ENCODE results near the gene RFT1.
"Not testable (repeated sequence)": the region's sequence is repeated elsewhere in the genome, so short reads cannot be mapped to it uniquely, and the experiment has no call there.

The RFT1 gene

DNA sequence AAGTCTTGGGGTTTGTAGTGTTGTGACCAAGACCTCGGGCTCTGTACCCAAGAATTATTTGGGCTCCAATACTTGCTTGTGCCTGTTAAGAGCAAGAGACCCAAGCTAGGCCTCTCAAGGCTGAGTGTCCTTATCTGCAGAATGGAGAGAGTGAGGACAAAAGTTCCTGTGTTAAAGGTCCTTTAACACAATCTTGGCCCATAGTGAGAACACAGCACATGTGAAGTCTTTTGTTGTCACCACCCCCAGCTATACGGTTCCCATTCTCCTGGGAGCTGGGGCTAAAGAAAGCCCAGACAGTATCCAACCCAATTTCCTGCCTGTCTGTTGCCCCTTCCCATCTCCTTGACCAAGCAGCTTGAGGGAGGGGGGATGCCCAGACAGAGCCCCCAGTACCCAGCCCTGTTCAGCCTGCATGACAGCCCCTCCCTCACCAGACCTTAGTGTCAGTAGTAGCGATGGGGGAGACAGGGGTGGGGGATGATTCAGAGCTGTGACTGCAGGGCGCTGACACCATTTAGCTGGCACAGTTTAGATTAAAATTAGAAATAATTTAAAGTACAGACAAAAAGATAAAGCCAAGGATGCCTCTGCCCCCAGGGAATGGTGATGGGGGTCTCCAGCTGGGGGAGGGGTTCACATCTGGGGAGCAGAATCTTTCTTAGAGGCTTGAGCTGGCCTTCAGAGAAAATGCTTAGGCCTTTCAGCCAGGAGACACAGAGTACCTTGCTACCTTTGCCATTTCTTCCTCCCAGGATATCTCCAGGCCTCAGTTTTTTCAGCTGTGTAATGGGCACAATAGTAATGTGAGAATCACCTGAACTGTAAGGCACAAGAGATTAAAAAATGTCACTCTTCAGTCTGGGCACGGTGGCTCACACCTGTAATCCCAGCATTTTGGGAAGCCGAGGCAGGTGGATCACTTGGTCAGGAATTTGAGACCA lies 33.5 kb upstream of the RFT1 start:
- no peak for DNase-seq (ENCODE audit: low read depth, low spot score)

DNA sequence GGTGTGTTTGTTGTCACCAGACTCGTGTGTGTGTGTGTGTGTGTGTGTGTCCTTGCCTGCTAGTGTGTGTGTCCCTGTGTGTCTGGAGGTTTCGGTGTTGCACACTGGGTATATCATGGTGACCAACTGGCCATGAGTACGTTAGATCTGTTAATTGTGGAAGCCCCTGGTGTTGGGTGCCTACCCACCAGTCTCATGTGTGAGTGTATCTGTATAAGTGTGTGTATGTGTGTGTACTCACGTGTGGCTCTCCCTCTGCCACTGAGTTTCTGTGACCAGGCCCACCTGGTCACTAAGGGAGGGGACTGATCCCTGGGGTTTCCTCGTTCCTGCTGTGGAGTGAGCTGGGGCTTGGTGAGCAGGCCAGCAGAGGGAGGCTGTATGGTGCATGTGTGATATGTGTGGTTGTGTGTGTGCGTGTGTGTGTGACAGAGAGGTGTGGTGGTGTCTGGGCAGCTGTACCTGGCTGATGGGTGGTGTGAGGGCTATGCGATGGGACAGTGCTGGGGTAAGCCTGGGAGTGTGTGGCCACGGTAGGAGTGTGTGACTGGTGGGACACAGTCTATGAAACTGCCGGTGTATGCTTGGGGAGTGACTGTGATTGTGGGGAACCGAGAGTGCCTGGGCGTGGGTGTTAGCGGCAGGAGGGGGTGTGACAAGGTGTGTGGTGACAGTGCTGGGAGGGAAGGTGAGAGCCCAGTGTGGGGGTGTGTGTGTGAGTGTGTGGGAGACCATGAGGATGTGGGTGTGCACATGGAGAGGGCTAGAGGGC lies 32.6 kb upstream of the RFT1 start:
- DNase-seq (ENCODE audit: low read depth, low spot score), result no peak

DNA sequence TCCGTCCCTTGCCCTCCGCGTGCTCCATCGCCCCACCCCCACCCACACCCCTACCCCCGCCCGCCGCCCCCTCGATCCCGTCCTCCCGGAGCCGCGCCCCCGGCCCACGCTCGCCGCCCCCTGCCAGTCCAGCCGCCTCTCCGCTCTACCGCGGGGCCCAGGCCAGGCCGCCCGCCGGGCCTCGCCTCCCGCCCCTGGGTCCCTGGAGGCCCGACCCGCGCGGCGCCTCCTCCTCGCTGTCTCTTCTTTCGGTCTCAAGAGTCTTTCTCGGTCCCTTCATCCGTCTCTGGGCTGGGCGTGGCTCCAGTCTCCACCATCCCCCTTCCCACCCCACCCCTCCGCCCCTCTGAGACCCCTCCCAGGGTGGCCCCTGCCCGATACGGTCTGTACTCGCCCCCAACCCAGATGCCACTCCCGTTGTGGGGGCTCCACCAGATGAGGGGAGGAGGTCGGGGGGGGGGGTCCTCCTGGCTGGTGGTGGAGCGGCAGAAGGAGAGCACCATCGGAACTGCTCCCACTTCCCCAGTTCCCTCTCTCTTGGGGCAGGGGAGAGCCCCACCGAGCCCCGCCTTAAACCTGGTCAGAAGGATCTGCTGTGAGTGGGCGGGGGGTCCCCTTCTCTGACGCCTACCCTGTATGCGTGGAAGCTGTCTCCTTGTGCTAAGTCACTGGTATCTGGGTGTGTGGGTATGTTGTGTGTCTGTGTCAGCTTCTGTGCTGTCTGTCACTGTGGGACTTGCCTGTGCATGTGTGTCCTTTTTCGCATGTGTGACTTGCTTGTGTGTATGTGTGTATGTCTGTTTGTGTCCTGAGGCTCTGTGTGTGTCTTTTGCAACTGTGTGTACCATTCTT lies 31.8 kb upstream of the RFT1 start:
- no peak for DNase-seq (ENCODE audit: low read depth, low spot score)

DNA sequence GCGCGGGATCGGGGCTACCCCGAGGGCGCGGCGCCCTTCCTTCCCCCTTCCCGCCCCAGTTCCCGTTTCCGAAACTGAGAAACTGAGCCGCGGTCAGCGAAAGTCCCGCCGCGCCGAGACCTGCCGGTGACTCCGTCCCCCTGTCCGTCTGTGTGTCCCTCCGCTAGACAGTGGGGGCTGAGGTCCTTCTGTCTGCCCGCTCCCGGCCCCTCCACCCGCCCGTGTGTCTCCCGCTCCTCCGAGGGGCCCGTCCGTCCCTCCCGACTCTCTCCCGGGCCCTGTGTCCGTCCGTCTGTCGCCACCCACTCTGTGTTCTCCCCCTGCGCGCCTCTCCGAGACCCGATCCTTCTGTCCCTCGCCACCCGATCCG lies 31.2 kb upstream of the RFT1 start:
- no peak for DNase-seq (ENCODE audit: low read depth, low spot score)

DNA sequence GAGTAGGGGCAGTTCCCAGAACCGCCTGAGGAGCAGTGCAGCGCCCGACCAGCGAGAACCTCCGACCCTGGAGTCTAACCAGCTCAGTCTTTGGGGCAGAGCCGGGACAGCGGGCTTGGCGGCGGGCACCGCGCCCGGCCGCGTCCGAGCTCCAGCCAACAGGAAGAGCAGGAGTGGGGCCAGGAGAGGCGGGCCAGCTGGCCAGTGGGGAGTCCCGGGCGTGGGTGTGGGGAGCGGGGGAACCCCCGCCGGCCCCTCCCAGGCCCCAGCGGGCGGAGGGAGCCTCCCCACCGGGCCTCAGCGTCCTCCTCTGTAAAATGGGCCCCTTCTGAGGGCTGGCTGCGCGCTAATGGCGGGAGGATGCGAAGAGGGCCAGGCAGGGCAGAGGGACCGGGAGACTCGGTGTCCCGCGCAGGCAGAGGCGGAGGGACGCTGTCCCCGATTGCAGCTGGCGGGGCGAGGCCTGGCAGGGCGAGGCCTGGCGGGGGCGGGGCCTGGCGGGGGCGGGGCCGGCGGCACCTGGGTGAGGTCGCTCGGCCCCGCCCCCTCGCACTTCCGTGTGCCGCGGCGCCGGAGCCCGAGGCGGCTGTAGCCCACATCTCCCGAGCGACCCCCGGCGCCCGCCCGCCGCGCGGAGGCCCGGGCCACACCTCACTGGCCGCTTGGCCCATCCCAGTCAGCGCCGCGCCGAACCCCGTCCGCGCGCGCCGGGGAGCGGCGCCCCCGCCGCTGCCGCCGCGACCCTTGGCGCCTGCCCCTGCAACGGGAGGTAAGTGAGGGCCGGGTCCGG lies 30.6 kb upstream of the RFT1 start, which contains the start of gene PRKCD:
Gene PRKCD (plus strand): TSS at position 550 of the 790 bp plus-strand sequence. CDS start 17,214 bp downstream, outside the sequence.
- DNase-seq (ENCODE audit: low read depth, low spot score), result no peak

DNA sequence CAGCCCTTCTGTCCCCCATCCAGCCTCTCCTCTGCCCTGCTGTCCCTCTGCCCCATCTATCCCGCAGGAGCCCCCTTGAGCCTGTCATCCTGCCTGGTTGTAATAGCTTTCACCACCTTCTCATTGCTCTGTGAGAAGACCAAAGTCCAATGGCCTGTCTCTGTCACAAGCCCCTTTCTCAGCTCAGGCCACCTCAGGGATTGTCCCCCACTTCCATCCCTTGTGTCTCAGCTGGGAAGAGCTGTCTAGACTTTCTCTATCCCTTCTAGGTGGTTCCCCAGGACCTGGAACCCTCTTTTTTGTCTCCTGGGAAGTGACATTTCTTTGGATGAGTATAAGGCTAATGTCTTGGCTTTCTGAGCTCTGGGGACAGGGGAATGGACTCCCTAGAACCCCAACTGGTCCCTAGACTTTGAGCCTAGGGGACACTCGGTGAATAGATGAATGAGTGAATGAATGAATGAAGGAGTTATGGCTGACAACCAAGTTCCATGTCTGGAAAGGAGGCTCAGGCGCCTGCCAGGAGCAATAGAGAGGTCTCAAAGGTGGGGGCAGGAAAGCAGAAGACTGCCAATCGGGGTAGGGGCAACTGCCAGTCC lies 29.9 kb upstream of the RFT1 start:
- no peak for DNase-seq (ENCODE audit: low read depth, low spot score)

DNA sequence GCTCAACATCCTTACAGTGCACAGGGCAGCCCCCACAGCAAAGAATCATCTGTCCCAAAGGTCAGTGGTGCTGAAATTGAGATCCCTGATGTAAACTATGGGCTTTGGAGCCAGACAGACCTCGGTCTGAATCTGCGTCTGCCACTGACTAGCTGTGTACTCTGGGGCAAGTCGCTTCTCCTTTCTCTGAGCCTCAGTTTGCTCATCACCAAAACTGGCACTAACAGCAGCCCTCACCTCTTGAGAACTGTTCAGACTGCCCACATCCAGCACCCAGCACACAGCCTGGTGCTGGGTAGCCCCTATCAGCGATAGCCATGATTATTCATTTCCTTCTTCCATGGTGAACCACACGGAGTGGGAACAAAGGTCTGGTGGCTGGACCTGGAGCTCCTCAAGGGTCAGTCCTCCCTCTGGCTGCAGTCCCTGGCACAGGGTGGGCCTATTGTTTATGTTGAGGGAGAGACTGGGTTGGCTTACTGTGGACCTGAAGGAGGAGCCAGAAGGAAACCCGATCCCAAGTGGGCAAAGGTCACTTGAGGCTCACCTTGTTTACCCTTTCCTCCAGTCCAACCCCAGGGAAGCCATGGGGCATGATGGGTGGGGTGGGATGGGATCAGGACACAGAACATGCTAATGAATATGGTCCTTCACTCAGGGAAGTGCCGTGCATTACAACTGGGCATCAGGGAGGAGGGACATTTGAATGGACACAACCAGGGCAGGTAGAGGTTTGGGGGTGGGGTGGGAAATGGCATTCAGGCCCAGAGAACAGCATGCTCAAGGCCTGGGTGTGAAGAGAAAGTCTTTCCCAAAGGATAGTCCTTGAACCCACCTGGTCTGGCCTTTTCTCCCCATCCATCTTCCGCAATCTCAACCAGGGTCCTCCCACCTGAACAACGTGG lies 29.2 kb upstream of the RFT1 start:
- DNase-seq (ENCODE audit: low read depth, low spot score), result no peak

DNA sequence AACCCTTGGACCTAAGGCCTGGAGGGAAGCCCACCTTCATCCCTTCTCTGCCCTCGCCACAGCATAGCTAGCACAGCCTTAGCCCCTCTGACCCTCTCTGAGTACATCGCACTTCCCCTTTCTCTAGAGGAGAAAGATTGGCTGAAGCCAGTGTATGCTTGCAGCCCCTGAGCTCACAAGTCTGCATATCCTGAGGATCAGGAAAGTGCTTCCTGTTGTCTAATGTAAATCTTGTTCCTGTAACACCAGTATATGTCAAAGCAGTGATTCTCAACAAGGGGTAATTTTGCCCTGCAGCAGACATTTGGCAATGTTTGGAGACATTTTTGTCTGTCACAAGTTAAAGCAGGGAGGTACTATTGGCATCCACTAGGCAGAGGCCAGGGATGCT lies 28.5 kb upstream of the RFT1 start:
- no peak for DNase-seq (ENCODE audit: low read depth, low spot score)

DNA sequence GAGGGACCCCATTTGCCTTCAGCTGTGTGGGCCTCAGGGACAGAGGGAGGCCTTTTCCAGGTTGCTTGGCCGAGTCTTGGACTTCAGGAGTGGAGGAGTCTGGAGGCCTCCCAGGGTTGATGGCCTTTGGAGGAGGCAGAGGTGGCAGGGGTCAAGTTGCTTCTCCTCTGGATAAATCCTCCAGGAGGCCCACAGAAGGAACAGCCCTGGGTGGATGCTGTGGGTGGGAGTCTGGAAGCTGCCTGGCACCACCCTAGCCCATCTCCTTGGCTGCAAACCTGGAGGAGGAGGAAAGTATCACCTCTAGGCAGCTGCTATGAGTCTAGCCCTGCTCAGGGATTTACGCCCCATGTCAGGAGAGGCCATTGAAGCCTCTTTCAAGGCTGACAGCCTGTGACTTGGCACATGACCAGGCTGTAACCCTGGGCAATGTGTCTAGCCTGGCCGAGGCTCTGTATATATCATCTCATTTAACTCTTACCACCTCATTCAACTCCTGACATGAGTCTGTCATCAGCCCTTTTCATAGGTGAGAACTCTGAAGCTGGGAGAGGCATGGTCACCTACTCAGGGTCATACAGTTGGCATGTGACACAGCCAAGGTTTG lies 27.8 kb upstream of the RFT1 start:
- no peak for DNase-seq (ENCODE audit: low read depth, low spot score)

DNA sequence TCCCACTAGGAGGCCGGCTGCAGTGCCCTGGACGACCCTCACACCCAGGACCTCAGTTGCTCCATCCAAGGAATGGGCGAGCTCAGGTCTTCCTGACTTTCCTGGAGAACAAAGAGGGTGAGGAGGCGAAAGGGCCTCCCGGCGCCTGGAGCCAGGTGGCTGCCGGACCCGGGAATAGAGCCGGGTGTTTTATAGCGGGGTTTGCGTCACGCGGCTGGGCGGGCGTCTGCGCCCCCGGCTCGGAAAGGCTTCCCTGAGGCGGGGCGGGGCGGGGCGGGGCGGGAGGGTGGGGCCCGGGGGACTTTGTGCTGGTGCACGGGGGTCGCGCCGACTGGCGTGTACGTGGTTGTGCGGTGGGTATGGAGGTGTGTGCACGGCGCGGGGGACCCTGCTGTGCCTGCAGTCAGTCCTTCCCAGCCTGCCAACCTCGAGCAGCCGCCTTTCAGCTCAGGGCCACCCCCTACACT lies 26.2 kb upstream of the RFT1 start:
- no peak for DNase-seq (ENCODE audit: low read depth, low spot score)

DNA sequence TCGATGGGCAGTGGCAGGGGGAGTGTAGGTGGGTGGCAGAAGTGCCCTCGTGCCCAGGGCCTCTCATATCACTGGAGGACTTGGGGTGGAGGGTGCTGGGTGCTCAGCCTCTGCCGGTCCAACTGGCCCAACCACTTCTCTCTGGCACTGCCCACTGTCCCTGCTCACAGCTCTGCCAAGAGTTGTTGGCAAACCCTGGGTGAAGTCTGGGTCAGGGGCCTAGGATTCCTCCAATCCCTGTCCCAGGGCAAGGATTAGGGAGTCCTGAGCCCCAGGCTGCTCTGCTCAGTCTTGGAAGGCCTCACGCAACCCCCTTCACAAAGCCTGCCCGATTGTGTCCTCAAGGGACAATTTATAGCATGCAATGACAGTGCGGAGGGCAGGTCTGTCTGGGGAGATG lies 25.5 kb upstream of the RFT1 start:
- no peak for DNase-seq (ENCODE audit: low read depth, low spot score)

DNA sequence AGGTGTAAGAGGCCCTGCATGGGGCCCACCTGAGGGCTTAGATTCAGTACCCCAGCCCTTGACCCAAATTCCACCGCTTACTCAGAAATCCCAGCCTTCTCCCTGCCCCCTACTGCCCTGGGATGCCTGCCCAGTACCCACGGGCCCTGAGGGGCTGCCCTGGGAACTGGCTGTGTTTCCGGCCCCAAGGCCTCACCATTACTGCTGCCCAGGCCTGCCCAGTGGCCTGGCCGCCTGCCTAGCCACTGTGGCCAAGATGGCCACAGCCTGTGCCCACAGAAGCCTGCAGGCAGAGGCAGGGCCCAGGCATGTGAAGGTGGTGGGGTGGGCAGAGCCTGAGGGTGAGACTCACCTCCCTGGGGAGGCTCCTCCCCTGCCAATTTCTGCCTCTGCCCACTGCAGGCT lies 24.6 kb upstream of the RFT1 start:
- no peak for DNase-seq (ENCODE audit: low read depth, low spot score)

DNA sequence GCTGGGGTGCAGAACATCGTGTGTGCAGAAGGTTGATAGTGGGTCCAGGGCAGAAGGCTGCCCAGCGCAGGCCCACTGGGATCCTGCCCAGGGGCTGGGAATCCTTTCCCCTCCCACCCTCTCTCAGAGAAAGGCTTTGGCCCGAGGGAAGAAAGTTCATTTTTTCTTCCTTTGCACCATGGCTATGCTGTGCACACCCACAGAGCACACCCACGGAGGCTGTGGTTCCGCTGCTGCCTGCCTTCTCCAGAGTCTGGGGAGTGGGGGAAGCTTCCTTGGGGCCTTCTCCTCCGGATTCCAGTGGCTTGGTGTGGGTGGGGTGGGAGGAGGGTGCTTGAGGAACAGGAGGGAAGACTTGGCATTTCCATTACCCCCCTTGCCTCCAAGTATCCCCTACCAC lies 23.7 kb upstream of the RFT1 start:
- DNase-seq (ENCODE audit: low read depth, low spot score), result no peak

DNA sequence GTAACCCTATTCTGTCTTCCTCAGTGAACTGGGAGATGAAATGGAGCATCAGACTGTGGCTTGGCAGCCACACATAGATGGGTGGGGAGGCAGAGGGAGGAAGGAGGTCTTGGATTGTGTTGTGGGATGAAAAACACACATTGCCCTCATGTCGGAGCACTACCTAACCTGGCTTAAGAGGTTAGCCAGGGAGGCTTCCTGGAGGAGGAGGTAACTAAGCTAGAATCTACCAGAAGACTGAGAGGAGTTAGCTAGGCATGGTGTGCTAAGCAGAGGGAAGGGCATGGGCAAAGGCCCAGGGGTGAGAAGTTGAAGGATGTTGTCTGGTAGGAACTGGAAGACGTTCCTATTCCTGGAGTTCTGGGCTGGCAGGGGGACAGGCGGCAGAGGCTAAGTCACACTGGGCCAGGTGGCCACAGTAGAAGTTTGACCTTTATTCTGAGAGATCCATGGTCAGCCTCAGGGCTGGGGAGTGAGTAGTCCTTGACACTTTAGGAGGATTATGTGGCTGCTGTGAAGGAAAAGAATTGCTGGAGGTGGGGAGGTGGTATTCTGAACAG lies 23.1 kb upstream of the RFT1 start:
- DNase-seq (ENCODE audit: low read depth, low spot score), result no peak

DNA sequence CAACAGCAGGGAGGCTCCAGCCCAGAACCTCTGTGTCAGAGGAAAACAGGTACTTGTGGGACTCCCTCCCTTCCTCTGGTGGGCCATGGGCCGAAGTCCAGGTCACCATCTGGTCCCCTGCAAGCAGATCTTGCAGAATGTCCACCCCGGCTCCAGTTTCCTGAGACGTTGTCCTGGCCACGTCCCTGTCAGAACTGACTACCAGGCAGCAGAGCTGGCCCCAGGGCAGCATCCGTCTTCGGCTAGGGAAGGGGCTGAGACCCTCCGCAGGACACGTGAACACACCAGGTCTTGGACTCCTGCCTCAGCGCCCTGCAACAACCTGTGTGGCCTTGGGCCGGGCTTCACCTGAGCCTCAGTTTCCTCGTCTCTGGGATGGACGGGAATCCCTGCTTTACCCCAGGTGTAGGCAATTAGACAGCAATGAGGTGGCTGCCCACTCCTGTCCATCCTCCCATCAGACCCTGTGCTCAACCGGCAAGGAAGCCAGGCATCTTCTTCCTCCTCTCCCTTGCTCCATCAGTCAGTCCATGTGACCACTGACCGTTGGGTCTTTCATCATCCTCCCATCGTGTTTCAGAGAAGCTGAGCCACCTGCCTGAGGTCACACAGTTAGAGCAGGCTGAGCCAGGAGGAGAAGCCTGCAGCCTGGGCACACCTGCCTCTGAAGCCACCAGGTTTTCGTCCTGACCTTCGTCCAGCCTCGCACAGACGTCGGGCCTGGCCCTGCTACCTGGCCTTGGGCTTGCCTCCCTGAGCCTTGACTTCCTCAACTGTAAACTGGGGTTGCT lies 21.8 kb upstream of the RFT1 start:
- DNase-seq (ENCODE audit: low read depth, low spot score), result no peak

DNA sequence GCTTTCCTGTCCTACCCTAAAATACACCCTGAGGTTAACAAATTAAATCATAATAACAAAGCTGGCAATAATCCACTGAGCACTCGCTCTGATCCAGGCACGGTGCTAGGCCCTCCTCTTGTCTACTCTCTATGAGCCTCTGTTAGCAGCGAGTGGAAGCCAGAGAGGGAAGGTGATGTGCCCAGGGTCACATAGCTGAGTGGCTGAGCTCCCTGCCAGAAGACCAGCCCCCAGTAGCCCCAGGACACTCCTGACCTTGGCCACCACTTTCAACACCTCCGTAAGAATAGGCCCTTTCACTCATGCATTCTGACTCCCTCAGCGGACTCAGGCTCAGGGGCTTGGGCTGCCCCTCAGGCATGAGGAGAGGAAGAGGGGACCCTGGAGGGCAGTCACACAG lies 21.2 kb upstream of the RFT1 start:
- DNase-seq (ENCODE audit: low read depth, low spot score), result no peak

DNA sequence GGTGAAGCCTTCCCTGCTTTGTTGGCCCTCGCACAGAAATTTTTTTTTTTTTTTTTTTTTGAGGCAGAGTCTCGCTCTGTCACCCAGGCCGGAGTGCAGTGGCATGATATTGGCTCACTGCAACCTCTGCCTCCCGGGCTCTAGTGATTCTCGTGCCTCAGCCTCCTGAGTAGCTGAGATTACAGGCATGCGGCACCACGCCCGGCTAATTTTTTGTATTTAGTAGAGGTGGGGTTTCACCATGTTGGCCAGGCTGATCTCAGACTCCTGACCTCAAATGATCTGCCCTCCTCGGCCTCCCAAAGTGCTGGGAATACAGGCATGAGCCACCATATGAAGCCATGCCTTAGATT lies 20.8 kb upstream of the RFT1 start:
- DNase-seq (ENCODE audit: low read depth, low spot score), result not testable (repeated sequence)
